D341Med (cell line): ENCODE data around the gene ADSL.
"Not testable (repeated sequence)": the region's sequence is repeated elsewhere in the genome, so short reads cannot be mapped to it uniquely, and the experiment has no call there.

Source experiments
- DNase-seq: peaks from one replicate; pipeline ENCODE4 v3.0.0; 2012; ENCODE audit warnings: low spot score

The ADSL gene

GRCh38 chr22:40374567-40374966 lies 28.3 kb downstream of the ADSL start:
- DNase-seq, result no peak

- no peak for DNase-seq
These were observed 29.8 kb downstream of the ADSL start for GRCh38 chr22:40376149-40376548.

GRCh38 chr22:40377931-40378330 lies 31.6 kb downstream of the ADSL start:
- DNase-seq, result no peak

GRCh38 chr22:40378448-40378847 lies 32.1 kb downstream of the ADSL start:
- DNase-seq, result not testable (repeated sequence)

- DNase-seq, result no peak
These were observed 35.2 kb downstream of the ADSL start for GRCh38 chr22:40381461-40381860.

- DNase-seq, result no peak
These were observed 37.6 kb downstream of the ADSL start for GRCh38 chr22:40383905-40384304.

- DNase-seq, result no peak
These were observed 38.9 kb downstream of the ADSL start for GRCh38 chr22:40385036-40385782.

GRCh38 chr22:40387746-40388145 lies 41.4 kb downstream of the ADSL start:
- DNase-seq, result no peak

GRCh38 chr22:40388231-40388630 lies 41.9 kb downstream of the ADSL start:
- DNase-seq, result no peak

GRCh38 chr22:40391417-40391816 lies 45.1 kb downstream of the ADSL start:
- no peak for DNase-seq

- no peak for DNase-seq
These were observed 46.3 kb downstream of the ADSL start for GRCh38 chr22:40392618-40393017.

GRCh38 chr22:40394607-40395006 lies 48.3 kb downstream of the ADSL start:
- no peak for DNase-seq

GRCh38 chr22:40395607-40396006 lies 49.3 kb downstream of the ADSL start:
- DNase-seq, result no peak

GRCh38 chr22:40396882-40397281 lies 50.6 kb downstream of the ADSL start:
- DNase-seq, result peak; percentile 83

- no peak for DNase-seq
These were observed 51.1 kb downstream of the ADSL start for GRCh38 chr22:40397396-40397795.

- no peak for DNase-seq
These were observed 53.3 kb downstream of the ADSL start for GRCh38 chr22:40399621-40400020.

- no peak for DNase-seq
These were observed 53.9 kb downstream of the ADSL start for GRCh38 chr22:40400159-40400558.

GRCh38 chr22:40401532-40401931 lies 55.2 kb downstream of the ADSL start:
- DNase-seq, result no peak

- no peak for DNase-seq
These were observed 55.7 kb downstream of the ADSL start for GRCh38 chr22:40401981-40402406.

GRCh38 chr22:40403141-40403540 lies 56.8 kb downstream of the ADSL start:
- DNase-seq, result no peak

- DNase-seq, result no peak
These were observed 57.4 kb downstream of the ADSL start for GRCh38 chr22:40403651-40404050.

GRCh38 chr22:40404251-40405177 lies 58.2 kb downstream of the ADSL start:
- DNase-seq, result no peak
